Measurements from ENCODE around the gene SHANK1.

- TF ChIP-seq, protein P1, sequence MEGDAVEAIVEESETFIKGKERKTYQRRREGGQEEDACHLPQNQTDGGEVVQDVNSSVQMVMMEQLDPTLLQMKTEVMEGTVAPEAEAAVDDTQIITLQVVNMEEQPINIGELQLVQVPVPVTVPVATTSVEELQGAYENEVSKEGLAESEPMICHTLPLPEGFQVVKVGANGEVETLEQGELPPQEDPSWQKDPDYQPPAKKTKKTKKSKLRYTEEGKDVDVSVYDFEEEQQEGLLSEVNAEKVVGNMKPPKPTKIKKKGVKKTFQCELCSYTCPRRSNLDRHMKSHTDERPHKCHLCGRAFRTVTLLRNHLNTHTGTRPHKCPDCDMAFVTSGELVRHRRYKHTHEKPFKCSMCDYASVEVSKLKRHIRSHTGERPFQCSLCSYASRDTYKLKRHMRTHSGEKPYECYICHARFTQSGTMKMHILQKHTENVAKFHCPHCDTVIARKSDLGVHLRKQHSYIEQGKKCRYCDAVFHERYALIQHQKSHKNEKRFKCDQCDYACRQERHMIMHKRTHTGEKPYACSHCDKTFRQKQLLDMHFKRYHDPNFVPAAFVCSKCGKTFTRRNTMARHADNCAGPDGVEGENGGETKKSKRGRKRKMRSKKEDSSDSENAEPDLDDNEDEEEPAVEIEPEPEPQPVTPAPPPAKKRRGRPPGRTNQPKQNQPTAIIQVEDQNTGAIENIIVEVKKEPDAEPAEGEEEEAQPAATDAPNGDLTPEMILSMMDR (IDR thresholded peaks at IDR 0.05) = no peak
- TF ChIP-seq POLR2AphosphoS5 (IDR thresholded peaks at IDR 0.05) (no peak), POLR2A (IDR thresholded peaks at IDR 0.05; ENCODE audit: low read depth) (no peak), EP300 (IDR thresholded peaks at IDR 0.05) (no peak)
These were observed 44.8 kb upstream of the SHANK1 start for GRCh38 chr19:50764409-50764808.

Measured in esophagus muscularis mucosa (tissue), 4 donors.